Endothelial cell (in vitro differentiated cells): Measurements from ENCODE around the gene ILKAP. TPM values are rescaled to one million over a fixed set of nuclear protein-coding genes. Genes with fewer than 3 reads are reported as not detected.

Experiments used
- DNase-seq: peaks from one replicate; pipeline ENCODE4 v3.0.0; 2021; ENCODE audit warnings: low spot score
- H3K27ac Mint-ChIP-seq: one replicate; pipeline ENCODE4 v1.8.0; 2021; ENCODE audit warnings: mixed read lengths, inconsistent platforms; ENCODE audit not compliant: unreplicated experiment
- H3K27me3 Mint-ChIP-seq: one replicate; pipeline ENCODE4 v1.8.0; 2021; ENCODE audit warnings: mild to moderate bottlenecking, moderate library complexity, mixed read lengths, inconsistent platforms; ENCODE audit not compliant: unreplicated experiment
- H3K36me3 Mint-ChIP-seq: one replicate; pipeline ENCODE4 v1.8.0; 2021; ENCODE audit warnings: mild to moderate bottlenecking, low read depth, mixed read lengths, inconsistent platforms; ENCODE audit not compliant: unreplicated experiment
- H3K4me1 Mint-ChIP-seq: one replicate; pipeline ENCODE4 v1.8.0; 2021; ENCODE audit warnings: mild to moderate bottlenecking, mixed read lengths, inconsistent platforms; ENCODE audit not compliant: unreplicated experiment
- H3K4me3 Mint-ChIP-seq: one replicate; pipeline ENCODE4 v1.8.0; 2021; ENCODE audit warnings: mild to moderate bottlenecking, mixed read lengths, inconsistent platforms; ENCODE audit not compliant: unreplicated experiment
- H3K9me3 Mint-ChIP-seq: one replicate; pipeline ENCODE4 v1.8.0; 2021; ENCODE audit warnings: mixed read lengths, inconsistent platforms; ENCODE audit not compliant: unreplicated experiment
- total RNA-seq: library from RNA; stranded (reverse); fragmentation: NEBNext Ultra II Directional; extraction: Animal tissue kit (Norgen Biotek cat#: 25700); gene quantifications from one replicate; pipeline ENCODE4 v1.2.1, GENCODE V29; 2021; ENCODE audit not compliant: unreplicated experiment
- TF ChIP-seq, protein P1 (sequence below): fragments of 200-600 bp; sonication (generic); IDR thresholded peaks from one replicate; pipeline ENCODE4 v1.5.0; 2021; ENCODE audit warnings: antibody characterized with exemption; ENCODE audit not compliant: unreplicated experiment

ILKAP gene
- total RNA-seq, 1 donor from 2014 or later = 43.0 TPM

DNA sequence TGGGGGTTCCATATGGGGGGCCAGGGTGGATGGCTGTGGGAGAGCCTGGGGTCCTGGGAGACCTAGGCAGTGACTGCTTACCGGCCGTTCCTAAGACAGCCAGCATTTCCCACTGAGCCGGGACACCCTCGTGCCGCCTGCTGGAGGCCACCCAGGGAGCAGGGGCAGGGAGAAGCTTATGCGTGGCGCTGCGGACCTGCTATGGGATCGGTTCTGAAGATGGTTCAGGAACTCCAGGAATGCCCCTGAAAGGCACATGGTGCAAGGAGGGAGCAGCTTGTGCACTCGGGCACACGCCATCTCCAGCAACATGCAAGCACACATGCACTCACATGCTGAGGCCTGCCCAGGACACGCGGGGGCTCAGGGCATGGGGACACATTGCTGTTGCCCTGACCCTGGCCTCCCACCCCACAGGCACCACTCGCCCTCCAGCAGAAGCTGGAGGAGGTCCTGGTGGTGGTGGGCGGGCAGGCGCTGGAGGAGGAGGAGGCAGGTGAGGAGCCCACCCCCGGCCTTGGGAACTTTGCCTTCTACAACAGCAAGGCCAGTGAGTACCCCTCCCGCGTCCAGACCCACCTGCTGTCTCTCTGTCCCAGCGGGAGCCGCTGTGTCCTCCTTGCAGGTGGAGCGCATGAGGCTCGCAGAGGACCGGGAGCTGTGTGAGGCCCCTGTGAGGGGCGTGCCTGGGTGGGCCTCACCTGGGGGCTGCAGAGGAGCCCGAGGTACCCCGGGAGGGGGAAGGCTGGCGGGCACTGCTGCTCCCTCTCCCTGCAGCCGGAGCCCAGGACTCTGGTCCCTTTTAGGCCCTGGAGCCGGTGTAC, 60.9 kb downstream of the ILKAP start:
- Mint-ChIP-seq H3K4me1 (peaks cover 3% of the 10 kb centered on the region), H3K27ac (no peak overlapping the region)

DNA sequence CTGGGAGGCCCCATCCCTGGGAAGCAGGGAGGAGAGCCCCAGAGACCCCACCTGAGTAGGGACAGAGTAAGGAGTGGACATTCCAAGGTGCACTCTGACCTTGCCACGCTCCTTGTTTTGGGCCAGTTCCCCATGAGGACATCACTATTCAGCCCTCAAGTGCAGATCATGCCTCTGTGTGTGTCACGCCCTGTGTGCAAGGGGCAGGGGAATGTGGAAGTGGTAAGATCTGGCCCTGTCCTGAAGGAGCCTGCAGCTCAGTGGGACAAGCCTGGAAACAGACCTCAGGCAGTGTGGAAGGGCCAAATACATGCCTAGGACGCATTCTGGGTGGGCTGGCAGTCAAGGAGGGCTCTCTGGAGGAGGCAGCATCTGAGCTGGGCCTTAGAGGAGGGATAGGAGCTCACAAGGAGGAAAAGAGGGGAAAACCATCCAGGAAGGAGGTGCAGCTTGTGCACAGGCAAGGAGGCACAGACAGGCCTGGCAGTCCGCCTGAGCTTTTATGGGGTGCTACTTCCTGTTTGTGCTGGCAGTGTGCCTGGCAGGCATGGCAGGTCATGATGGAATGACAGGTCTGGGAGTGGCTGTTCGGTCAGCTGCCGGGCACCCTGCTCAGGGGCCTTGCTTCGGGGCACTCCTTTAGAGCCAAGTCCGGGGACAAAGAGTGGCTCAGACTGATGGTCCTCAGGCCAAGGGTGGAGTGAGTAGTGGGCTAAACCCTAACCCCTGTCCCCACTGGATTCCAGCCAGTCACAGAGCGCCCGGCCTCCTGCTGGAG, 61.8 kb downstream of the ILKAP start:
- peaks cover 5% of the 10 kb centered on the region for H3K27me3 Mint-ChIP-seq
- H3K4me1 Mint-ChIP-seq = peaks cover 3% of the 10 kb centered on the region
- no peak for DNase-seq
- no peak overlapping the region for H3K27ac Mint-ChIP-seq
- no peak overlapping the region for H3K4me3 Mint-ChIP-seq
- H3K9me3 Mint-ChIP-seq = no peaks in the 10 kb centered on the region
- peaks cover 8% of the 10 kb centered on the region for H3K36me3 Mint-ChIP-seq
- TF ChIP-seq, protein P1, sequence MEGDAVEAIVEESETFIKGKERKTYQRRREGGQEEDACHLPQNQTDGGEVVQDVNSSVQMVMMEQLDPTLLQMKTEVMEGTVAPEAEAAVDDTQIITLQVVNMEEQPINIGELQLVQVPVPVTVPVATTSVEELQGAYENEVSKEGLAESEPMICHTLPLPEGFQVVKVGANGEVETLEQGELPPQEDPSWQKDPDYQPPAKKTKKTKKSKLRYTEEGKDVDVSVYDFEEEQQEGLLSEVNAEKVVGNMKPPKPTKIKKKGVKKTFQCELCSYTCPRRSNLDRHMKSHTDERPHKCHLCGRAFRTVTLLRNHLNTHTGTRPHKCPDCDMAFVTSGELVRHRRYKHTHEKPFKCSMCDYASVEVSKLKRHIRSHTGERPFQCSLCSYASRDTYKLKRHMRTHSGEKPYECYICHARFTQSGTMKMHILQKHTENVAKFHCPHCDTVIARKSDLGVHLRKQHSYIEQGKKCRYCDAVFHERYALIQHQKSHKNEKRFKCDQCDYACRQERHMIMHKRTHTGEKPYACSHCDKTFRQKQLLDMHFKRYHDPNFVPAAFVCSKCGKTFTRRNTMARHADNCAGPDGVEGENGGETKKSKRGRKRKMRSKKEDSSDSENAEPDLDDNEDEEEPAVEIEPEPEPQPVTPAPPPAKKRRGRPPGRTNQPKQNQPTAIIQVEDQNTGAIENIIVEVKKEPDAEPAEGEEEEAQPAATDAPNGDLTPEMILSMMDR = no peak

More for the DNA sequence above, 60.9 kb downstream of the ILKAP start:
- Mint-ChIP-seq H3K4me3 (no peak overlapping the region), H3K9me3 (no peaks in the 10 kb centered on the region), H3K36me3 (peaks cover 8% of the 10 kb centered on the region), H3K27me3 (peaks cover 9% of the 10 kb centered on the region)
- DNase-seq = no peak
- TF ChIP-seq, protein P1 = no peak

DNA sequence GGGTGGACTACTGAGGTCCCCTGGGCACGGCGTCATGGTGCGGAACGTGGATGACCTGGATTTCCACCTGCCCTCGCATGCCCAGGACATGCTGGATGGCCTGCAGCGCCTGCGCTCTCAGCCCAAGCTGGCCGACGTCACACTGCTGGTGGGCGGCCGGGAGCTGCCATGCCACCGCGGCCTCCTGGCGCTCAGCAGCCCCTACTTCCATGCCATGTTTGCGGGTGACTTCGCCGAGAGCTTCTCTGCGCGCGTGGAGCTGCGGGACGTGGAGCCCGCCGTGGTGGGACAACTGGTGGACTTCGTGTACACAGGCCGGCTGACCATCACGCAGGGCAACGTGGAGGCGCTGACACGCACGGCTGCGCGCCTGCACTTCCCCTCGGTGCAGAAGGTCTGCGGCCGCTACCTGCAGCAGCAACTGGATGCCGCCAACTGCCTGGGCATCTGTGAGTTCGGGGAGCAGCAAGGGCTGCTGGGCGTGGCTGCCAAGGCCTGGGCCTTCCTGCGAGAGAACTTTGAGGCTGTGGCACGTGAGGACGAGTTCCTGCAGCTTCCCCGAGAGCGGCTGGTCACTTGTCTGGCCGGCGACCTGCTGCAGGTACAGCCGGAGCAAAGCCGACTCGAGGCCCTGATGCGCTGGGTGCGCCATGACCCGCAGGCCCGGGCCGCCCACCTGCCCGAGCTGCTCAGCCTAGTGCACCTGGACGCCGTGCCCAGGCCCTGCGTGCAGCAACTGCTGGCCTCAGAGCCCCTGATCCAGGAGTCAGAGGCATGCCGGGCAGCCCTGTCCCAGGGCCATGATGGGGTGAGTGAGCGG, 62.6 kb downstream of the ILKAP start:
- Mint-ChIP-seq H3K4me1 (peaks cover 3% of the 10 kb centered on the region), H3K27ac (no peak overlapping the region), H3K36me3 (peaks cover 8% of the 10 kb centered on the region), H3K27me3 (peaks cover 10% of the 10 kb centered on the region), H3K9me3 (no peaks in the 10 kb centered on the region), H3K4me3 (no peak overlapping the region)
- no peak for DNase-seq
- TF ChIP-seq, protein P1 = no peak

DNA sequence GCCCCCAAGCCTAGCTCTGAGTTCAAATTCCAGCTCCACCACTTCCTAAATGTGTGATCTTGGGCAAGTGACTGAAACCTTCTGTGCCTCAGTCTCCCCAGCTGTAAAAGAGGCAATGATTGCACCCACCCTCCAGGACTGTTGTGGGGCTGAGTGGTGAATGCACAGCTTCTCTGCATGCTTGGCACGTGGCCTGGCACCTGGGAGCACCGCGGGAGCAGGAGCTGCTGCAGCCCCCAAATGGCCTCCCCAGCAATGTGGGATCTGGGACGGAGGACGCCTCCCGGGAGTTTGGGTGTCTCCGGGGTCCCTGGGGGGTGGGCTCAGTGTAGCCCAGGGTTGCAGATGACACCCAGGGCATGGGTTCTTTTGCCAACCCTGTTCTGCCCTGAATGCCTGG, 63.5 kb downstream of the ILKAP start:
- no peak overlapping the region for H3K27ac Mint-ChIP-seq
- TF ChIP-seq, protein P1 = no peak
- peaks cover 10% of the 10 kb centered on the region for H3K27me3 Mint-ChIP-seq
- no peak for DNase-seq
- H3K9me3 Mint-ChIP-seq = no peaks in the 10 kb centered on the region
- peaks cover 3% of the 10 kb centered on the region for H3K4me1 Mint-ChIP-seq
- peaks cover 8% of the 10 kb centered on the region for H3K36me3 Mint-ChIP-seq
- no peak overlapping the region for H3K4me3 Mint-ChIP-seq
